NCI-H1417 (cell line): ENCODE measurements around the gene RXFP4.
"Not testable (repeated sequence)": the region's sequence is repeated elsewhere in the genome, so short reads cannot be mapped to it uniquely, and the experiment has no call there.

Source experiments
- DNase-seq, 3 experiments: peaks; one replicate each; lab custom pipeline; 2025; lab: John Stamatoyannopoulos, UW

Gene RXFP4

DNA sequence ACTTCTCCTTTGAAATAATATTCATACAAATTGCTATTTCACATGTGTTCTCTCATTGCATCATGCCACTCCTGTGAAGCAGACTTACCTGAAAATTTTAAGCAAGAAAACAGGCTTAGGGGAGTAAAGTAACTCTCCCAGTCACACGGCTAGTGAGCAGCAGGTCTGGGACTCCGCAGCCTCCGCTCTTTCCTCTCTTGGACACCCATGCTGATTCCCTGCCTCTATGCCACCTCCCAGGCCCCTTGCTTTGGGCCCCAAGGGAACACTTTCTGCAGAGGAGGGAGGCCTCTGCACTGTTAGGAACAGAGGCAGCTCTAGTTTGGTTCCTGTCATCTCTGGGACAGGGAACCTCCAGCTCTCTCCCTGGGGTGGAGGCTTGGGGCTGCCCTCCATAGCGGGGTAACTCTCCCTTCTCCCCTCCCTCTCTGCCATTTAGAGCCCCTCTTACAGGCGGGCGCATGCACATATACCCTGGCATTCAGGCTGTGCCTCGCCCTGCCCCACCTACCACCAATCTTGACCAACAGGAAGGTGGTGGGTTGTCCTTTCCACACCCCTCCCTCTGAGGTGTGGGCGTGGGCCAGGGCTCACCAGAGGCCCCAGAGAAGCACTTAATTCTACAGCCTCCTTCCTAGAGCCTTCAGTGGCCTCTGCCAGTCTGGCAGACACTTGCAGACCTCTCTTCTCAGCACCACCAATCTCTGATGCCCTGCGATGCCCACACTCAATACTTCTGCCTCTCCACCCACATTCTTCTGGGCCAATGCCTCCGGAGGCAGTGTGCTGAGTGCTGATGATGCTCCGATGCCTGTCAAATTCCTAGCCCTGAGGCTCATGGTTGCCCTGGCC lies at the start of gene RXFP4:
Gene RXFP4, plus strand, starts transcription at position 646 of the 852 bp plus-strand sequence. Its CDS starts 72 bp downstream, at position 718.
- DNase-seq: no peak

DNA sequence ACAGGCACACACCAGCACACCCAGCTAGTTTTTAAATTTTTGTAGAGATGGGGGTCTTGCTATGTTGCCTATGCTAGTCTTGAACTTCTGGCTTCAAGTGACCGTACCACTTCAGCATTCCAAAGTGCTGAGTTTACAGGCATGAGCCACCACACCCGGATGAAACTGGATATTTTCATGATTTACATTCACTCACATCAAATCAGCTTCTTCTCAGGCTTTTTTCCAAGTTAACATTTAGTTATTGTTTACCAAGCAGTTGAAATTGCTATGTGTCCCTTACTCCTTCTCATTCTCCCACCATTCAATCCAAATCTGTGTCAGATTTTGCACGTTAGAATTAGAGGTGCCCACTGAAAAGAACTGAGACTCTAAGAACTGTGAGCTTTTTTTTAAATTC lies 48.6 kb upstream of the RXFP4 start:
- DNase-seq: no peak

- no peak for DNase-seq
Observed at GRCh38 chr1:155893389-155894142, 47.9 kb upstream of the RXFP4 start.

GRCh38 chr1:155895617-155896016 lies 45.8 kb upstream of the RXFP4 start:
- DNase-seq: not testable (repeated sequence)

DNA sequence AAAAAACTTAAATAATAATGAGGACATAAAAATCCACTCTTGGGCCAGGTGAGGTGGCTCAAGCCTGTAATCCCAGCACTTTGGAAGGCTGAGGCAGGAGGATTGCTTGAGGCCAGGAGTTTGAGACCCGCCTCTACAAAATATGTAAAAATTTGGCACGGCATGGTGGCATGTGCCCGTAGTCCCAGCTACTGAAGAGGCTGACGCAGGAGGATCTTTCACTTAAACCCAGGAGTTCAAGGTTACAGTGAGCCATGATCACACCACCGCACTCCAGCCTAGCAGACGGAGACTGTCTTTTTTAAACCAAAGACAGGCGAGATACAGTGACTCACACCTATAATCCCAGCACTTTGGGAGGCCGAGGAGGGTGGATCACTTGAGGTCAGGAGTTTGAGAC lies 45.0 kb upstream of the RXFP4 start:
- not testable (repeated sequence) for DNase-seq

GRCh38 chr1:155897746-155898145 lies 43.7 kb upstream of the RXFP4 start:
- no peak for DNase-seq

DNA sequence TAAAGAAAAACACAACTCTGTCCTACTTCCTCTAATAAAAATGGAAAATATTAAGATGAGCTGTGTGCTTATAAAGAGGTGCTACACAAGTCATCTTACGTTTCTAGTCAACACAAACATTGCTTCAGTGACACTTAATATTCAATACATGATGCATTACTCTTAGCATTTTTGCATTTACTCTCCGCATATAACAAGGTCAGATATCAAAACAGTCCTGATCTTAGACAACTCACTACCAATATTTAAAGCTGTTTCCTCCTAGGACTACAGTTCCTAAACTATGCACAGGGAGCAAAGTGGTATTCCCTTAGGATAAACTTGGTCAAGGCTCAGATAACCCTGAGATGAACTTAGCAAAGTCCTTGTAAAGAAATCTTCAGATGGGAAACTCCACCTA lies 42.5 kb upstream of the RXFP4 start:
- DNase-seq: no peak

- no peak for DNase-seq
Observed at GRCh38 chr1:155899683-155900082, 41.8 kb upstream of the RXFP4 start.

GRCh38 chr1:155900161-155900560 lies 41.3 kb upstream of the RXFP4 start:
- DNase-seq: no peak

DNA sequence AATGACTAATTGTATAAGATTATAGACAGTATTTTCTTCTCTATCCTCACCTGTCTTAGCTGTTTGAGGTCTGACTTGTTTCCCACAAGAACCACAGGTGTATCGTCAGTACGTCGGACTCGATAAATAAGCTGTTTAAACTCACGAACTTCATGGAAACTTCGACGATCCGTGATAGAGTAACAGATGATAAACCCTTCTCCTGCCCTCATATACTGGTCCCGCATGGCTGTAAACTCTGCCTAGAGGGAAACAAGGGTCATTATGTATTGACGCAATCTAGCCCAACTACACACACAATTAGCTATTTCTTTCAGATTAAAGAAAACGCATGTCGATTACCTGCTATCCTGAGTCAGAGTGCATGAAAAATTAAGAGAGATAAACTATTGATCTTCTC lies 37.2 kb upstream of the RXFP4 start:
- DNase-seq: no peak

DNA sequence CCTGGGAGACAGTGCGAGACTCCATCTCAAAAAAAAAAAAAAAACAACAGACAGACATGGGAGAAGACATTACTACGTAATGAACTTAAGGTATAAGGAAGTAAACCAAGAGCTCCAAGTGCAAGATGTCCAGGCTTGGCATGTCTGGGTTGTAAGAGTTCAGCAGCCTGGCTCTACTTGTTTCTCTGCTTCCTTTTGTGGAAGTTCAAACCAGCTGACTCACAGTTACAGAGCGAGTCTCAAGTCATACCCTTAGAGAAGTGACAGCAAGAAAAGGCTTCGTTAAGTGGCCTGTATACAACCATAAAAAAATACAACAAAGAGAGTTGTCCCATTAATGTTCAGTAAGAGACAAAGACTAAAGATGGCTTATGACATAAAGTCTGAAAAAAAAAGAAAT lies 31.5 kb upstream of the RXFP4 start:
- no peak for DNase-seq

- DNase-seq: peak in 2 of 3 experiments; percentile 42 to 67
Observed at GRCh38 chr1:155910621-155911121, 30.8 kb upstream of the RXFP4 start.

GRCh38 chr1:155911156-155912055 lies 30.0 kb upstream of the RXFP4 start, which contains the start of gene RIT1:
RIT1 (minus strand) TSS chr1:155911349; CDS start chr1:155910761, 588 bp downstream.
- DNase-seq: peak; percentile 76 to 91 (median 84)

DNA sequence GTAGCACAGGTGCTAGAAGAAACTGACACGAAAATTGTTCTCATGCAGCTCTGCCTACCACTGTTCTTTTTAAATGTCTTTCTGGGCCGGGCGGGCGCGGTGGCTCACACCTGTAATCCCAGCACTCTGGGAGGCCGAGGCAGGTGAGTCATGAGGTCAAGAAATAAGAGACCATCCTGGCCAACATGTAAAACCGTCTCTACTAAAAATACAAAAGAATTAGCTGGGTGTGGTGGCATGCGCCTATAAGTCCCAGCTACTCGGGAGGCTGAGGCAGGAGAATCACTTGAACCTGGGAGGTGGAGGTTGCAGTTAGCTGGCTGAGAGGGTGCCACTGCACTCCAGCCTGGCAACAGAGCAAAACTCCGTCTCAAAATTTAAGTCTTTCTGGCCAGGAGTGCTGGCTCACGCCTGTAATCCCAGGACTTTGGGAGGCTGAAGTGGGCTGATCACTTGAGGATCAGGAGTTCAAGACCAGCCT lies 29.3 kb upstream of the RXFP4 start:
- peak in 1 of 3 experiments; percentile 56 for DNase-seq

- no peak for DNase-seq
Observed at GRCh38 chr1:155913969-155914757, 27.3 kb upstream of the RXFP4 start.

GRCh38 chr1:155918660-155919059 lies 22.8 kb upstream of the RXFP4 start:
- DNase-seq: no peak

- DNase-seq: no peak
Observed at GRCh38 chr1:155919801-155920200, 21.6 kb upstream of the RXFP4 start.

- DNase-seq: no peak
Observed at GRCh38 chr1:155920717-155921116, 20.7 kb upstream of the RXFP4 start.

DNA sequence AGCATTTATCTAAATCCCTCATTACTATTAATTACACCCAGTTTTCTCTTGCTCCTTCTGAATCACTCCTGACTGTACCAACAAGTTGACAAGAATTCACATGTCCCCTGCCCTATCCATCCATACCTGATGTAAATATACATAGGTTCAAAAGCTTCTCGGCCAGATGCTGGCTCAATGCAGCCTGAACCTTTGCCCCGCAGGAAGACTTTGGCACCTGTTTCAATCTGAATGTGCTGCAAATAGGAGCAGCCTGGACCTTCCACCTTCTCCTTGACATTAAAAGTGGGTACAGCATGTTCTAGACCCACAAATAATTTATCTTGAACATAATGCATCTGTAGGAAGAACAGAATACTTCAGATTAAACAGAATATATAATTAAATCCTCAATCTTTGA lies 15.9 kb upstream of the RXFP4 start:
- no peak for DNase-seq

DNA sequence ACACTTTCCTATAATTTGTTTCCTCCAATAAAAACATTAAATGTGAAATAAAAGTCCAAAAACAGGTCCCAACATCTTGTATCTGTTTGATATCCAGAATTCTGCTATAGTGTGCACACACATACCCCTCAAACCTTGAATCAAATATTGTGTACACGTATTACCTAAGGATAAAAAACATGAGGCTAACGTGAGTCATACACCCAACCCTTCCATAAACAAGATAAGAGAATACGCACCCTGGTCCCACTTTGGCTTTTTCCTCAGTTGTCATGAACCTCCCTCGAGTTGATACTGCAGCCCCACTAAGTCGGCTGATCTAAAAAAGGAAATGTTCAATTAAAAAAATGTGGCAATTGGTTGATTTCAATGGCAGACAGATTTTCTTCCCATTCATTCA lies 12.4 kb upstream of the RXFP4 start:
- DNase-seq: no peak

GRCh38 chr1:155930725-155931124 lies 10.7 kb upstream of the RXFP4 start:
- DNase-seq: not testable (repeated sequence)
